GM12891 (cell line): ENCODE measurements around the gene OAS3.

ENCODE experiments used
- POLR2A ChIP-seq: IDR thresholded peaks from 2 replicates; pipeline ENCODE4 v1.6.1; 2011; ENCODE audit warnings: low read depth, low read length, control low read depth
- POLR2AphosphoS5 ChIP-seq: IDR thresholded peaks from 2 replicates; pipeline ENCODE4 v1.6.1; 2011; ENCODE audit warnings: low read depth, low read length, control low read depth
- TAF1 ChIP-seq: IDR thresholded peaks from 2 replicates; pipeline ENCODE4 v1.6.1; 2011; ENCODE audit warnings: low read depth, low read length, control low read depth

DNA sequence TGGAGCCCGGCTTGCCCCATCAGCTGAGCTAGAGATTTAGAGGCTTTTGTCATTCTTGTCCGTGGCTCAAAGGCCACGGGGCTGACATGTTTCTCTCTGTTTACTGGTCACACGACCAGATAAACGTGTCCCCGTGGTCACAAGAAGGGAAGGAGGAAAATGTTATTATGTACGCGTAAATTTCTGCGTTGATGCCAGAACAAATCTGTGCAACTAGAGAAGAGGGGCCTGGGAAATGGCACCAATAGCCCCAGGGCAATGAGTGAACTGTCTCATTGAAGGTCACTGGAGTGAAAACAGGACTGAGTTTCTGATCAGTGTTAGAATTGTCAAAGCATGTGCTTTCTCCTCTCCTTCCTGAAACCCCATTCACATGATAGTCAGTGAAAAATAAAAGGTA, 65.4 kb downstream of the OAS3 start:
- TF ChIP-seq POLR2AphosphoS5 (no peak), POLR2A (no peak), TAF1 (no peak)
